VCaP (cell line): ENCODE results near the gene SIRT1.
"Not testable (repeated sequence)": the region's sequence is repeated elsewhere in the genome, so short reads cannot be mapped to it uniquely, and the experiment has no call there.

Experiments
- H3K27ac ChIP-seq: fragments of 450-650 bp; 2 replicates; pipeline ENCODE4 v1.5.1; 2017
- TF ChIP-seq, protein P1 (sequence below): fragments of 450-650 bp; conservative IDR thresholded peaks from 2 replicates; pipeline ENCODE4 v1.5.1; 2017; ENCODE audit warnings: mild to moderate bottlenecking, moderate library complexity

Gene SIRT1

DNA sequence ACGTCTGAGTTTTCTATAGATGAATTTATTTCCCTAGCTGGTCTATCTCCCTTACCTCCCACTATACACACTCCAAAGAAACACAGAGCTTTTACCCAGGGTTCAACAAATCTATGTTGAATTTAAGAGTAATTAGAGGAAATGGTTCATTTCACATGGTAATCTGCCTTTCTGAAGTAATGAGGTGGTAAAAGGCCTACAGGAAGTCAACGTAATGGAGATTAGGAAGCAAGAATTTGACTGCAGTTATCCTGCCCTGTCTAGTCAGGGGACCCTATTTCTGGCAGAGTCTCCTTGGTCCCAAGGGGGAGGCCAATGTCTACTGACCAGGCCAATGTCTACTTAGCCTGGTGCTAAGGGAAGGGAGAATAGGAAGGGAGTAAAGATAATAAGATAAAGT, 21.4 kb upstream of the SIRT1 start:
- TF ChIP-seq, protein P1, sequence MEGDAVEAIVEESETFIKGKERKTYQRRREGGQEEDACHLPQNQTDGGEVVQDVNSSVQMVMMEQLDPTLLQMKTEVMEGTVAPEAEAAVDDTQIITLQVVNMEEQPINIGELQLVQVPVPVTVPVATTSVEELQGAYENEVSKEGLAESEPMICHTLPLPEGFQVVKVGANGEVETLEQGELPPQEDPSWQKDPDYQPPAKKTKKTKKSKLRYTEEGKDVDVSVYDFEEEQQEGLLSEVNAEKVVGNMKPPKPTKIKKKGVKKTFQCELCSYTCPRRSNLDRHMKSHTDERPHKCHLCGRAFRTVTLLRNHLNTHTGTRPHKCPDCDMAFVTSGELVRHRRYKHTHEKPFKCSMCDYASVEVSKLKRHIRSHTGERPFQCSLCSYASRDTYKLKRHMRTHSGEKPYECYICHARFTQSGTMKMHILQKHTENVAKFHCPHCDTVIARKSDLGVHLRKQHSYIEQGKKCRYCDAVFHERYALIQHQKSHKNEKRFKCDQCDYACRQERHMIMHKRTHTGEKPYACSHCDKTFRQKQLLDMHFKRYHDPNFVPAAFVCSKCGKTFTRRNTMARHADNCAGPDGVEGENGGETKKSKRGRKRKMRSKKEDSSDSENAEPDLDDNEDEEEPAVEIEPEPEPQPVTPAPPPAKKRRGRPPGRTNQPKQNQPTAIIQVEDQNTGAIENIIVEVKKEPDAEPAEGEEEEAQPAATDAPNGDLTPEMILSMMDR = no peak
- no peak overlapping the region for H3K27ac ChIP-seq

- TF ChIP-seq, protein P1 = no peak
- no peak overlapping the region for H3K27ac ChIP-seq
Observed at GRCh38 chr10:67864607-67865371, 19.7 kb upstream of the SIRT1 start.

- no peak overlapping the region for H3K27ac ChIP-seq
- TF ChIP-seq, protein P1 = no peak
Observed at GRCh38 chr10:67868132-67868531, 16.3 kb upstream of the SIRT1 start.

DNA sequence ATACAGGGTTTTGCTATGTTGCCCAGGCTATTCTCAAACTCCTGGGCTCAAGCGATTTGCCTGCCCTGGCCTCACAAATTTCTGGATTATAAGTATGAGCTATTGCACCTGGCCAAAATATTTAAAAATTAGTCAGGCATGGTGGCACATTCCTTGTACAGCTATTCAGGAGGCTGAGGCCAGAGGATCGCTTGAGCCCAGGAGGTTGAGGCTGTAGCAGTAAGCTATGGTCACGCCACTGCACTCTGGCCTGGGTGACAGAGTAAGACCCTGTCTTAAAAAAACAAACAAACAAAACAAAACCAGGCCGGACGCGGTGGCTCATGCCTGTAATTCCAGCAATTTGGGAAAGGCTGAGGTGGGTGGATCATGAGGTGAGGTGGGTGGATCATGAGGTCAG, 14.5 kb upstream of the SIRT1 start:
- no peak overlapping the region for H3K27ac ChIP-seq
- TF ChIP-seq, protein P1 = no peak

- H3K27ac ChIP-seq = no peak overlapping the region
- TF ChIP-seq, protein P1 = no peak
Observed at GRCh38 chr10:67875340-67876238, 8.9 kb upstream of the SIRT1 start.

GRCh38 chr10:67877421-67877820, 7.0 kb upstream of the SIRT1 start:
- H3K27ac ChIP-seq = not testable (repeated sequence)

DNA sequence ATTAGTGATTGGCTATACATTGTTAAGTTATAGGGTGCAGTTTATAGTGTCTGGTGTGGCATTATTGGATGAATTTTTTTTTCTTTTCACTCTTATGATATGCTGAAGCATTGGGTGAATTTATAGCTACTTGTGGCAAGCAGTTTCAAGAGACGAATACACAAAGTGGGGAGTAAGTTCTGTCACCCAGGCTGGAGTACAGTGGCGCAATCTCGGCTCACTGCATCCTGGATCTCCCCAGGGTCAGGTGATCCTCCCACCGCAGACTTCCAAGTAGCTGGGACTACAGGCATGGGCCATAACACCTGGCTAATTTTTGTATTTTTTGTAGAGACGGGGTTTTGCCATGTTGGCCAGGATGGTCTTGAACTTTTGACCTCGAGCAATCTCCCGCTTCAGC, 6.3 kb upstream of the SIRT1 start:
- TF ChIP-seq, protein P1 = no peak
- no peak overlapping the region for H3K27ac ChIP-seq
